ENCODE data around the gene DIMT1.
A peak's percentile ranks its signal among the peaks of the same experiment; 100 is the strongest.

Gene DIMT1

GRCh38 chr5:62418462-62419076, 14.9 kb upstream of the DIMT1 start:
- Histone ChIP-seq H3K27me3 (ENCODE audit: low read depth, low read length) (no peaks in the 10 kb centered on the region), H4K20me1 (ENCODE audit: insufficient read depth, low read length) (0 out of 2 replicates have a peak, but pooled peaks cover 3% of the 10 kb centered on the region), H3K9ac (ENCODE audit: low read length) (no peak overlapping the region), H3K9me3 (ENCODE audit: insufficient read depth, low read length) (no peaks in the 10 kb centered on the region), H3K4me1 (ENCODE audit: low read length) (peaks cover 16% of the 10 kb centered on the region), H3K36me3 (replicated peaks; ENCODE audit: low read depth, low read length) (peaks cover 4% of the 10 kb centered on the region), H2AFZ (ENCODE audit: low read depth, low read length) (no peak overlapping the region), H3K4me3 (ENCODE audit: low read length) (no peak overlapping the region), H3K27ac (ENCODE audit: low read length) (no peak overlapping the region), H3K79me2 (ENCODE audit: low read length) (peaks cover 87% of the 10 kb centered on the region), H3K4me2 (ENCODE audit: low read length) (no peak overlapping the region)
- TF ChIP-seq EZH2phosphoT487 (IDR thresholded peaks at IDR 0.05; ENCODE audit: low read depth) (no peak), CTCF (IDR thresholded peaks at IDR 0.05; ENCODE audit: low read depth, low read length) (no peak)

GRCh38 chr5:62413711-62414110, 10.0 kb upstream of the DIMT1 start:
- peaks cover 1% of the 10 kb centered on the region for H3K36me3 ChIP-seq (replicated peaks; ENCODE audit: low read depth, low read length)
- peaks cover 21% of the 10 kb centered on the region for H3K4me1 ChIP-seq (ENCODE audit: low read length)
- H3K27me3 ChIP-seq (ENCODE audit: low read depth, low read length), result no peaks in the 10 kb centered on the region
- H2AFZ ChIP-seq (ENCODE audit: low read depth, low read length), result no peak overlapping the region
- TF ChIP-seq EZH2phosphoT487 (IDR thresholded peaks at IDR 0.05; ENCODE audit: low read depth), result no peak
- TF ChIP-seq CTCF (IDR thresholded peaks at IDR 0.05; ENCODE audit: low read depth, low read length), result no peak
- H3K27ac ChIP-seq (ENCODE audit: low read length), result no peak overlapping the region
- H3K4me3 ChIP-seq (ENCODE audit: low read length), result peak overlapping the region; percentile 93
- H3K9me3 ChIP-seq (ENCODE audit: insufficient read depth, low read length), result no peaks in the 10 kb centered on the region
- peak overlapping the region; percentile 74 for H3K9ac ChIP-seq (ENCODE audit: low read length)
- H3K79me2 ChIP-seq (ENCODE audit: low read length), result peaks cover 60% of the 10 kb centered on the region
- H4K20me1 ChIP-seq (ENCODE audit: insufficient read depth, low read length), result 0 out of 2 replicates have a peak, but pooled peaks cover 3% of the 10 kb centered on the region
- H3K4me2 ChIP-seq (ENCODE audit: low read length), result peak overlapping the region; percentile 88

- Histone ChIP-seq H3K79me2 (ENCODE audit: low read length) (peaks cover 52% of the 10 kb centered on the region), H3K27ac (ENCODE audit: low read length) (no peak within 1 kb of the TSS), H3K4me1 (ENCODE audit: low read length) (peaks cover 21% of the 10 kb centered on the region)
Measured at GRCh38 chr5:62412549-62413329, 9.0 kb upstream of the DIMT1 start, which contains the start of gene IPO11. IPO11 (plus strand) TSS chr5:62412763; CDS start chr5:62437280, 24,517 bp downstream.

More at GRCh38 chr5:62412549-62413329, 9.0 kb upstream of the DIMT1 start, which contains the start of gene IPO11:
- peak within 1 kb of the TSS; percentile 88 for H3K4me2 ChIP-seq (ENCODE audit: low read length)
- no peaks in the 10 kb centered on the region for H3K36me3 ChIP-seq (replicated peaks; ENCODE audit: low read depth, low read length)
- TF ChIP-seq CTCF (IDR thresholded peaks at IDR 0.05; ENCODE audit: low read depth, low read length) (no peak), EZH2phosphoT487 (IDR thresholded peaks at IDR 0.05; ENCODE audit: low read depth) (no peak)
- H4K20me1 ChIP-seq (ENCODE audit: insufficient read depth, low read length), result 0 out of 2 replicates have a peak, but pooled peaks cover 3% of the 10 kb centered on the region
- H3K4me3 ChIP-seq (ENCODE audit: low read length), result peak within 1 kb of the TSS; percentile 93
- peak within 1 kb of the TSS; percentile 96 for H2AFZ ChIP-seq (ENCODE audit: low read depth, low read length)
- H3K9me3 ChIP-seq (ENCODE audit: insufficient read depth, low read length), result no peaks in the 10 kb centered on the region
- no peaks in the 10 kb centered on the region for H3K27me3 ChIP-seq (ENCODE audit: low read depth, low read length)
- H3K9ac ChIP-seq (ENCODE audit: low read length), result peak within 1 kb of the TSS; percentile 74

All from OCI-LY3 (cell line).